ENCODE results near the gene PDE6G.
A peak's percentile ranks its signal among the peaks of the same experiment; 100 is the strongest.

Gene PDE6G

GRCh38 chr17:81656118-81656743 is at the start of gene PDE6G:
PDE6G (minus strand) TSS chr17:81656542; CDS start chr17:81653305, 3,237 bp downstream.
- no peak for DNase-seq

GRCh38 chr17:81705518-81706231 is 49.3 kb upstream of the PDE6G start:
- no peak for DNase-seq

- no peak for DNase-seq
Observed at GRCh38 chr17:81703747-81704654, 47.7 kb upstream of the PDE6G start.

DNA sequence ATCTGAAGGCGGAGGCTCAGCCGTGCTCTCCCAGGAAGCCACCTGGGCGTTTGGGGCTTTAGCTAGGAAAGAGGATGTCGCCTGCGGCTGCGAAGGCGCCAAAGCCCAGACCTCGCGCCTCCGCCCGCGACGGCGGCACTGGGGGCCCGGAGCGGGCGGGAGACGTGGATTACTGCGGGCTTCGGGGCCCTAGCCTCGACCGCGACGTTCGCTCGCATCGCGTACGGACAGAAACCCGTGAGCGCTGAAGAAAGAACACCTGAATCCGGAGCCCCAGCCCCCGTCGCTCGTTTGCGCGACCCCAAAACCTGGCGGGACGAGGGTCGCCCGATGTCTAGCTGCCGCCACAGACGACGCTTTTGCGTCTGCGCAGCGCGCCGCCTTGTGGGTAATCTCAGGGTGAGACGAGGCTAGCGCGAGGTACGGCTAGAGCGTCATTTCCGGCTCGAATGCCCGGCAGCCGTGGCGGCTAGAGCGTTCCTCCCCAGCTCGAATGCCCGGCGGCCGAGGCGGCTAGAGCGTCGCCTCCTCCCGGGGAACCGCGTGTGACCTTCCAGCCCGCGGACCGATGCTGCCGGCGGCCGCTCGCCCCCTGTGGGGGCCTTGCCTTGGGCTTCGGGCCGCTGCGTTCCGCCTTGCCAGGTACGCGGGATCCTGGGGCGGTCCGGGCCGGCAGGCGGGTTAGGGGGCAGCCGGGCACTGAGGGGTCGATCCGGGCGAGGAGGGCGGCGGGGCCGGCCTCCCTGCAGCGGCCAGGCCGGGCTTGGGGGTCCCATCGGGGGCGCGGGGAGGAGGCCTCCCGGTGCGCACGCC is 46.8 kb upstream of the PDE6G start, which contains the start of gene MRPL12:
Gene MRPL12 (plus strand): TSS at position 434 of the 813 bp plus-strand sequence. CDS start 135 bp downstream, at position 569.
- peak; percentile 91 for DNase-seq

DNA sequence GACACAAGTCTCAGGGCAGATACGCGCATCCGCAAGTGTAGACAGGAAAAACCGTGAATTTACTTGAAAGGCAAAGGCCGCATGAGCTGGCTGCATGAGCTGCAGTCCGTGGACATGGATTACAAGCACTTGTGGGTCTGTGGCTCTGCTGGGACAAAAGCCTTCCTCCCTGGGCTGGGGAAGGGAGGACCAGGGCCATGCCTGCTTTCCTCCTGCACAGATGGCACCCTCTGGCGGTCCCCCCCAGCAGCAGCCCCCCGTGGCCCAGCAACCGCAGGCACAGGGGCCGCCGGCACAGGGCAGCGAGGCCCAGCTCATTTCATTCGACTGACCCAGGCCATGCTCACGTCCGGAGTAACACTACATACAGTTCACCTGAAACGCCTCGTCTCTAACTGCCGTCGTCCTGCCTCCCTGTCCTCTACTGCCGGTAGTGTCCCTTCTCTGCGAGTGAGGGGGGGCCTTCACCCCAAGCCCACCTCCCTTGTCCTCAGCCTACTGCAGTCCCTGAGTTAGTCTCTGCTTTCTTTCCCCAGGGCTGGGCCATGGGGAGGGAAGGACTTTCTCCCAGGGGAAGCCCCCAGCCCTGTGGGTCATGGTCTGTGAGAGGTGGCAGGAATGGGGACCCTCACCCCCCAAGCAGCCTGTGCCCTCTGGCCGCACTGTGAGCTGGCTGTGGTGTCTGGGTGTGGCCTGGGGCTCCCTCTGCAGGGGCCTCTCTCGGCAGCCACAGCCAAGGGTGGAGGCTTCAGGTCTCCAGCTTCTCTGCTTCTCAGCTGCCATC is 45.1 kb upstream of the PDE6G start:
- no peak for DNase-seq

- DNase-seq = no peak
Observed at GRCh38 chr17:81700353-81701287, 44.3 kb upstream of the PDE6G start.

GRCh38 chr17:81697261-81698044 is 41.1 kb upstream of the PDE6G start:
- no peak for DNase-seq

DNA sequence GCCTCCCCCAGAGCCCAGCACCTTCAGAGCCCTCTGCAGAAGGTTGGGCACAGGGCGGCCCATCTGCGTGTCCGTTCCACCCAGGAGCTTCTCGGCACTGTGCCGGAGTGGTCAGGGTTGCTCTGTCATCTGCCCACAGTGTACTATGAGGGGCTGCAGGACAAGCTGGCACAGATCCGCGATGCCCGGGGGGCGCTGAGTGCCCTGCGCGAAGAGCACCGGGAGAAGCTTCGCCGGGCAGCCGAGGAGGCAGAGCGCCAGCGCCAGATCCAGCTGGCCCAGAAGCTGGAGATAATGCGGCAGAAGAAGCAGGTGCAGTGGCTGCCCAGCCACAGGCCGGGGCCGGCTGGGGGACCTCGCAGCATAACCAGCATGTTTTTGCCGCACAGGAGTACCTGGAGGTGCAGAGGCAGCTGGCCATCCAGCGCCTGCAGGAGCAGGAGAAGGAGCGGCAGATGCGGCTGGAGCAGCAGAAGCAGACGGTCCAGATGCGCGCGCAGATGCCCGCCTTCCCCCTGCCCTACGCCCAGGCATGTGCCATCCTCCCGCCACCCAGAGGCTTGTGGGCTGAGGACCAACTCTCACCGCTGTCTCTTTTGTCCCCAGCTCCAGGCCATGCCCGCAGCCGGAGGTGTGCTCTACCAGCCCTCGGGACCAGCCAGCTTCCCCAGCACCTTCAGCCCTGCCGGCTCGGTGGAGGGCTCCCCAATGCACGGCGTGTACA is 40.0 kb upstream of the PDE6G start:
- DNase-seq = peak; percentile 77

GRCh38 chr17:81695801-81696200 is 39.5 kb upstream of the PDE6G start:
- DNase-seq = no peak

DNA sequence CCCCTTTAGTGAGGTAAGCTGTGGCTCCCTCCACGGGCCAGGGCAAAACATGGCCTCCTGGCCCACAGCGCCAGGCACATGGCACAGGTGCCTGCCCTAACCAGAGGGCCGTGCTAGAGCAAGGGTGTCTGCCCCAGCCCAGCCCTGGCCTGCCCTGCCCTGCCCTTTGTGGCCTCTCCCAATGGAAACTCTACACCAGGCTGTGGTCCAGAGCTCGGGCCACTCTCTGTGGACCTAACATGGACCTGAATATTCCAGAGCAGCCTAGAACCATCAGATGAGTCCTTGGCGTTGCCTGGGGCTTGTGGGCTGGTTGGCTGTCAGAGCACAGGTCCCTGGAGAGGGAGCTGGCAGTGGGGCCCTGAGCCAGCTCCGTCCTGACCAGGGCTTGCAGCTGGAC is 38.9 kb upstream of the PDE6G start:
- no peak for DNase-seq

DNA sequence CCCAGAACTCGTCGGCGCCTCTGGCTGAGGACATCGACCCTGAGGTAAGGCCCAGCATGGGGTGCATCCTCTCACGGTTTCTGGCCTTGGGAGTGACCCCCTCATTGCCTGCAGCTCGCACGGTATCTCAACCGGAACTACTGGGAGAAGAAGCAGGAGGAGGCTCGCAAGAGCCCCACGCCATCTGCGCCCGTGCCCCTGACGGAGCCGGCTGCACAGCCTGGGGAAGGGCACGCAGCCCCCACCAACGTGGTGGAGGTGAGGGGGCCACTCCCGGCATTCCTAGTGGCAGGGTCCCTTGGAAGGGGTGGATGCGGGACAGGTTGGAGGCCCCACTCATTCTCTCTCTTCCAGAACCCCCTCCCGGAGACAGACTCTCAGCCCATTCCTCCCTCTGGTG is 38.5 kb upstream of the PDE6G start:
- no peak for DNase-seq

DNA sequence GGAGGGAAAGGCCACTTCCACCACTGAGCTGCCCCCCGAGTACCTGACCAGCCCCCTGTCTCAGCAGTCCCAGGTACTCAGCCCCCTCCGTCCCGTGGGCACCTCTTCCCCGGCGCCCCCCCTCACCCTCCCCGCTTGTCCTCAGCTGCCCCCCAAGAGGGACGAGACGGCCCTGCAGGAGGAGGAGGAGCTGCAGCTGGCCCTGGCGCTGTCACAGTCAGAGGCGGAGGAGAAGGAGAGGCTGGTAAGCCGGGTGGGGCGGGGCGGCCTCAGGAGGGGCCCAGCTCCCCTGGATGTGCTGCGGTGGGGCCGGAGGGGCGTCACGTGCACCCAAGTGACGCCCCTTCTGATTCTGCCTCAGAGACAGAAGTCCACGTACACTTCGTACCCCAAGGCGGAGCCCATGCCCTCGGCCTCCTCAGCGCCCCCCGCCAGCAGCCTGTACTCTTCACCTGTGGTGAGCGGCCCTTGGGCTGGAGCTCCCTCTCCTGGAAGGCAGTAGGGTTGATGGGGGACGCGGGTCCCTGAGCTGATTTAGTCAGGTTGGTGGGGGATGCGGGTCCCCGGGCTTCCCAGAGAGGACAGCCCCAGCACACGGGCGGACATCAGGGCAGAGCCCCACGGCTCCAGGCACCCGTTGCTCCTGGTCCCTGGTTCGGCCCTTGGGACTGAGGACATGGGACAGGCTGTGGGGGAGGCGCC is 37.3 kb upstream of the PDE6G start:
- DNase-seq = no peak

GRCh38 chr17:81691608-81692007 is 35.3 kb upstream of the PDE6G start:
- no peak for DNase-seq

DNA sequence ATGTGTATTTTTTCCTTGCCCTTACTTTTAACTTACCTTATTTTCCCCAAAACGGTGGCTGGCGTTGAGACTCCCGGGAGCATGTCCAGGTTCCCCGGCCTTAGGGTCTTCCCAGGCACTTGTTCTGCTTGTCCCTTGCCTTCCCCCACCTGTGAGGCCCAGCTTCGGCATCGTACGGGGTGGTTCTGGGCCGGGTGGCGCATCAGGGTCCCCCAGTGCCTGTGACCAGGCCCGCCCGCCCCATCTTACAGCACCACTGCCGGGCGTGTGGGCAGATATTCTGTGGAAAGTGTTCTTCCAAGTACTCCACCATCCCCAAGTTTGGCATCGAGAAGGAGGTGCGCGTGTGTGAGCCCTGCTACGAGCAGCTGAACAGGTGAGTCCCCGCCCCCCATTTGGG is 34.9 kb upstream of the PDE6G start:
- no peak for DNase-seq

DNA sequence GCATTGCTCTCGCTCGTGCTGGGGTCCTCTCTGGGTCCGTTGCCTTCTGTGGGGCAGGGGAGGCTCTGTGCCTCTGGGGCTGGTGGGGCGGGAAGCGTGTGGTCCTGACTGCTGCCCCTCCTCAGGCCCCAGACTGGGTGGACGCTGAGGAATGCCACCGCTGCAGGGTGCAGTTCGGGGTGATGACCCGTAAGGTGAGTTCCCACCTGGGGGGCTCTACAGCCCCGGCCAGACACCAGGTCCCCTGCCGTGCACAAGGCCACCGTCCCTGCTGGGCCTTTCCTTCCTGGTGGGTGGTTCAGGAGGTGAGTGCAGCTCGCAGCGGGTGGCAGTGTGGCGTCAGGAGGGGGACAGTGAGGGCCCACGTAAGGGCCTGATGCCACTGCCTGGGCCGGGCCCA is 34.2 kb upstream of the PDE6G start:
- no peak for DNase-seq

DNA sequence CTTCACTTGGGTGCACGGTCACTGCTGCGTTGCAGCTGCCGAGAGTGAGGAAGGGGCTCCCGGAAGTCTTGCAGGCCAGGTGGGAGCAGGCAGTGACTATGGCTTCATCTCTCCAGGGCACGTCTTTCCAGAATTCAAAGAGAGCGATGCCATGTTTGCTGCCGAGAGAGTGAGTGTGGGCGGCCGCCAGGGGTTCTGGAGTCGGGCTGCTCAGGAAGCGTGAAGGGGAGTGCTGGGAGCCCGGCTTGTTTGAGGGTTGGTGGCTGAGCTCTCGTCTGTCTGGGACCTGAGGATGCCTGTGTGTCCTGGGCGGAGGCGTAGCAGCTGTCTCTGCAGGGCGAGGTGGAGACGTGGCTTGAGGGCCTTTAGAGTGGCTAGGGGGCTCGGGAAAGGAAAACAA is 33.7 kb upstream of the PDE6G start:
- DNase-seq = peak; percentile 16

- no peak for DNase-seq
Observed at GRCh38 chr17:81688616-81689015, 32.3 kb upstream of the PDE6G start.

DNA sequence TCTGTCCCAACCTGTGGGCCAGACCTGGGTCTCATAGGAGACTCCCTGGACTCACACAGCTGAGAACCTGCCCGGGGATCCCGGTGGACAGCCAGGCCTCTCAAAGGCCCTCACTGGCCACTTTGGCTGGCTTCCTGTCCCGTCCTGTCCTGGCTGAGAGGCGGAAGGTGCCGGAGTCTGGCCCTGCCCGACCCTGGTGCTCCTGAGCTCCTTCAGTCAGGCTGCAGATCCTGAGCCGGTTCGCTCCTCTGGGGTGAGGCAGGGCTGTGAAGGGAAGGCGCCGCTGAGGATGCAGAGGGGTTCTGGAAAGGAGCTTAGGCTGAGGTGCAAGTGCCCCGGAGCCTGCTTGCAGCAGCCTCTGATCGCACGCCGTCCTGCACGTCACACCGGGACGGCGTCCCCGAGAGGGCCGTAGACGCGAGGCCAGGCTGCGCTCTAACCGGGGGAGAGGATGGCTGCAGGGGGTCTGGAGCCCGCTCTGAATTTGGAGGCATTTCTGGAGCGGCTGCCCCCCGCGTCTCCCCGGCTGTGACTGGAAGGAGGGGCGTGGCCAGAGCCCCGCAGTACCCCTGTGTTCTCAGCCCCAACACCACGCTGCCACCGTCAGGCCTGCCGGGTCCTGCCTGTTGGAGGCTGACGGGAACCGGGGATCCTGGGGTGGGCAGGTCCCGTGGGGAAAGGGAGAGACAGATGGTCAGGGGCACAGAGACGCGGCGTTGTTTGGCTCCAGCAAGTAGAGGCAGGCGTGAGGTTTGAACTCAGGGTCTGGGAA is 31.6 kb upstream of the PDE6G start:
- peak; percentile 89 for DNase-seq

All from NCI-H1694 treated with DMSO at 0.1 percent for 48 hours (cell line).